KG1 (cell line): ENCODE results near the gene EVL.

Source experiments
- DNase-seq: peaks from one replicate; lab custom pipeline; 2025; lab: John Stamatoyannopoulos, UW

Gene EVL

GRCh38 chr14:100111931-100112704, 46.9 kb downstream of the EVL start:
- no peak for DNase-seq

GRCh38 chr14:100114109-100114765, 49.0 kb downstream of the EVL start:
- DNase-seq, result no peak

GRCh38 chr14:100115236-100115635, 50.0 kb downstream of the EVL start:
- DNase-seq, result no peak

GRCh38 chr14:100115726-100116125, 50.5 kb downstream of the EVL start:
- no peak for DNase-seq

GRCh38 chr14:100116134-100116533, 50.9 kb downstream of the EVL start:
- no peak for DNase-seq

GRCh38 chr14:100117026-100117425, 51.8 kb downstream of the EVL start:
- no peak for DNase-seq

- no peak for DNase-seq
These were observed 52.6 kb downstream of the EVL start for GRCh38 chr14:100117633-100118395.

- no peak for DNase-seq
These were observed 53.3 kb downstream of the EVL start for GRCh38 chr14:100118396-100119011.

- no peak for DNase-seq
These were observed 54.0 kb downstream of the EVL start for GRCh38 chr14:100119251-100119650.

- no peak for DNase-seq
These were observed 55.5 kb downstream of the EVL start for GRCh38 chr14:100120522-100121269.

GRCh38 chr14:100121643-100122480, 56.6 kb downstream of the EVL start:
- no peak for DNase-seq

- no peak for DNase-seq
These were observed 57.4 kb downstream of the EVL start for GRCh38 chr14:100122481-100123223.

- DNase-seq, result no peak
These were observed 58.4 kb downstream of the EVL start for GRCh38 chr14:100123618-100124017.

GRCh38 chr14:100124551-100125088, 59.4 kb downstream of the EVL start:
- DNase-seq, result no peak

- no peak for DNase-seq
These were observed 61.2 kb downstream of the EVL start for GRCh38 chr14:100126401-100126800.

GRCh38 chr14:100127853-100128455, 62.7 kb downstream of the EVL start:
- no peak for DNase-seq

- no peak for DNase-seq
These were observed 63.5 kb downstream of the EVL start for GRCh38 chr14:100128688-100129087.

- no peak for DNase-seq
These were observed 64.0 kb downstream of the EVL start for GRCh38 chr14:100129161-100129589.

- DNase-seq, result no peak
These were observed 65.3 kb downstream of the EVL start for GRCh38 chr14:100130521-100130920.
